HS-5 (cell line): Measurements from ENCODE around the gene KLHL24.
"Not testable (repeated sequence)": the region's sequence is repeated elsewhere in the genome, so short reads cannot be mapped to it uniquely, and the experiment has no call there.

Experiments used
- DNase-seq: peaks from one replicate; pipeline ENCODE4 v3.0.0-alpha.2; 2012; ENCODE audit warnings: low read depth

Gene KLHL24

DNA sequence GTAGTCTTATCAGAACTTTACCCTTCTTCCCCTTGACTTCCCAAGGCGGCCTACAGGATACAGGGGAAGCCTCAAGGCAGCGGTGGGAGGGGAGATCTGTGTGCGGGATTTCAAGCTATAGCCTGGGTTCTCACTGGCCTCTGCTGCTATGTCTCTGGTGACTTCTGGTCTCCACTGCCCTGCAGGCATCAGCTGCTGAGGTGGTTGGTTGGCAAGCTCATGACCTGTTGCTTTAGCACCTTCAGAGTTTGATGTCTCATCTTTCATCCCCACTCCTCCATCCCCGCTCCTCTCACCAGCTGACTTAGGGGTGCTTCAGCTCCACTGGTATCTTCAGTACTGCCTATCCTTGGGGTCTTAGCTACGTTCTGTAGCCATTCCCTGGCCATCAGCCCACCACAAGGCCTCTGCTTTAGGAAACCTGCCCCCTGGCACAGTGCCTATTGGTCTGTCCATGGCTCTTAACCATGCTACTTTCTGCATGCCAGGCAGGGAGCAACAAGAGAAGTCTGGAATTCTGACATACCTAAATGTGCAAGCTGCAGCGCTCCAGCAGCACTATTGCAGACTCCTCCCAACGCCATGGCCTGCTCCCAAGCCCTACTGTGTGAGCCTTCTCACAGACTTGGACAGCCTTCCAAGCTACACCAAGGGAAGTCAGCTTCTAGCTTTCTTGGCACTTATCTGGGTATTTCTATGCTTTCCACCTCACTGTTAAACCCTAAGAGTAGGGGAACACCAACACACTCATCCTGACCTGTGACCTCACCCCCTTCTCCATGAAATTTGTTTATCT, 60.3 kb downstream of the KLHL24 start:
- DNase-seq, result no peak

DNA sequence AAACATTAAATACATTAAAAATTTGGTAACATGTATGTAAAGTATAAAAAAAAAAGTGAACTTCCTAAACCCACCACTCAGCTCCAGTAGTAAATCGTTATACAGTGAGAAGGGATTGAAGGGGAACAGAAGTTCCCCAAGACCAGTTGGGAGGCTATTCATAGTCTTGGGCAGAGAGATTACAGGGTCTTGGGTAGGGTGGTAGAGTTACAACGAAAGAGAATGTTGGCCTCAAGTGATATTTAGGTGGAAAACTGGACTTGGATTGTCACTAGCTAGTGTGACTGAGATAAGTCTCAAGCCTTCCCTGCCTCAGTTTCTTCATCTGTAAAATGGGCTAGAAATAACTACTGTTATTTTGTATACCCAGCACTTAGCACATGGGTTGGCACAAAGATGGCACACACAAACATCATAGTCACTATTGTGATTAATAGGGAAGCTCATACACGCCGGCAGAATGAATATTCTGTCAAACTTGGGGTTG, 61.7 kb downstream of the KLHL24 start:
- DNase-seq, result no peak

DNA sequence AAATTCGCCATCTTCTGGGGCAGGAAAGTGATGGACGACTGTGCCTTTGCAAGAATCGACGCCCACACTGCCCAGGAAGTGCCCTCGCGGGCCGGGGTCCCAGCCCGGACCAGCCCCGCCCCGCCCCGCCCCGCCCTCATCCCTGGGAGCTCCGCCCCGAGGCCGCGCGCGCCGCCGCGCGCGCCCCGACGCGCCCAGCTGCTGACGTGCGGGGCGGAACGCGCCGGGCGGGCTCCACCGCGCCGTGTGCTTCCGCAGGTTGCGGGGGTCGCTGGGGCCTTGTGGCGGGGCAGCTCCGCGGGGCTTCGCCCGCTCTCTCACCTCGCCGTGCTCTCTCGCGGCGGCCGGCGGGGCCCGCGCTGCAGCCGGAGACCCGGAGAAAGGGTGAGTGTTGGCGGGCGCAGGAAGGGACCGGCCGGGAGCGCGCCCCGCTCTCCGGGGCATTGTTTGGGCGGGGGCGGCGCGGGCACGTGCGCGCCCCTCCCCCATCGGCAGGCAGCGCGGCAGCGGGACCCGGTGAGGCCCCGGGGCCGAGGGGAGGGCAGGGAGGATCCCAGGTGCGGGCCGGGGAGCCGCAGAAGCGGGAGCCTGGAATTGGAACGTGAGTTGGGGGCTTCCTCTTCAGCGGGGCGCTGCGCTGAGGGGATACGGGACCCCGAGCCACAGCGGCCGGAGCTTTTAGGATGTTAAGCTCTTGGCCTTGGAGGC, 62.3 kb downstream of the KLHL24 start, which contains the start of gene YEATS2:
Gene YEATS2 (plus strand): TSS at position 188 of the 708 bp plus-strand sequence. CDS start 17,366 bp downstream, outside the sequence.
- DNase-seq, result no peak

DNA sequence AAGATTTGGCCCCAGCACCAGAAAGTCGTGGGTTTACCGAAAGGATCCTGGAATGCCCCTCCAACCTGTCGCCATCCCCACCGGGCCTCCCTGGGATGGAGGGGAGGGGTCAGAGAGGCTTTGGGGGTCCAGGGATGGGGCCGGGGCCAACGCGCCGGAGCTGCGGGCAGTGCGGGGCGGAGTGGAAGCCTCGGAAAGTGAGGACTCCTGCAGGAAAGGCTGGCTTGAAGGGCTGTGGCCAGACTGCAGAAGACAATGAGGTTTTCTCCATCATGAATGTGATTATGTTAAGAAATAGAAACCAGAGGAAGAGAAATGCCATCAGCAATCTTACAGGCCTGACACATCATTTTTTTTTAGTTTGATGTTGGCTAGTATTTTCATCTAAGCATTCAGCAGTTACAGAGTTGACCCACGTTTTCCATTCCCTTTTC, 62.9 kb downstream of the KLHL24 start:
- DNase-seq, result no peak

DNA sequence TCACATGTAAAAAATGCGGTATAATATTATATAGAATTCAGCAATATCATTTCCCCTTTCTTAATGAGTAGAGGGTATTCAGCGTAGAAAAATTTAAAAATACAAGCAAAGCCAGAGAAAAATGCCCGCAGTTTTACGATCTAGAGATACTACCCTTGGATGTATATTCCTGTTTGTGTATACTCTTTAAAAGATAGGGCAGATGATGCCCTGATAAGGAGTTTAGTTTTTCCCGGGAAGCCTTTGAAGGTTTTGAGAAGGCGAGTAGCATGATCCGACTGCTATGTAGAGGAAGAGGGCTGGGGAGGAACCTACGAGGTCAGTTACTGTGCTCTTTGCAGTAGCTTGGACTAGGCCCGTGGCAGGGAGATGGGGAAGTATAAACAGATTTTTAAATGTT, 63.3 kb downstream of the KLHL24 start:
- DNase-seq, result no peak

DNA sequence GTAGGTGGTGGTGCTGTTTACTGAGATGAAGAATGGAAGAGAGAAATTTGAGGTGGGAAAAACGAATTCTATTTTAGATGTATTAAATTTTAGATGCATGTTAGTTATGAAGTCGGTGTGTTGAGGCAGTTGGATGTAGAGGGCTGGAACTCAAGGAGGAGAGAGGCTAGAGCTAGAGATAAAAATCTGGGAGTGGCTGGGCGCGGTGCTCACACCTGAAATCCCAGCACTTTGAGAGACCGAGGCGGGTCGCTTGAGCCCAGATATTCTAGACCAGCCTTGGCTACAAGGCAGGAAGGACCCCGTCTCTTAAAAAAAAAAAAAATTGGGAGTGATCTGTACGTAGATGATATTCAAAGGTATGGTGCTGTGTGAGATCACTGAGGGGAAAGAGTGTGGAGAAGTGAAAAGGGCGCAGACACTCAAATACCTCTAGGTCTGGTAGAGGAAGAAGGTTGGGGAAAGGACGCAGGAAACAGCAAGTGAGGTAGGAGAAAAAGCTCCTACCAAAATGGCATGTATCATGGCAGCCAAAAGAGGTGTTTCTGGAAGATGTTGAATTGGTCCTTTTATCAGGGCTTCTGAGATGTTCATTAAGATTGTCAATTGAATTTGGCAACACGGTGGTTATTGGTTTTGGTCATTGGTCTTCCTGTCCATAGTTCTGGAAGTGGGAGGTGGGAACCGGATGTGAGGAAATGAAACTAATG, 64.0 kb downstream of the KLHL24 start:
- DNase-seq, result no peak

DNA sequence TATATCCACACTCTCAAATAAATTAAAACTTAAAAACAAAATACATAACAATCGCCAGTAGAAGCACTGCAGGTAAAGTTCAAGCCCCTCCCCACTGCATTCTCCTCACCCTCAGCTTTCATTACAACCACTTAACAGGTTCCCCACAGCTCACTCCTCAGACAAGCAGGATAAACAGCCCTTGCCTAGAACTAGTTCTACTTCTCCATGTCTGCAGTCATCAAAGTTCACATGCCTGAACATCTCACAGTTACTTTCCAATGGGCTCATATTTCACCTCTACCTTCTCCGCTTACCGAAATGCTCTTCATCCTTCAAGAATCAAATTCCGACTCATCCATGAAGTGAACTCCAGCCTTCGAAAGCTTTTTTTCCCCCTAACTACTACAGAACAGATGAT, 66.3 kb downstream of the KLHL24 start:
- no peak for DNase-seq

DNA sequence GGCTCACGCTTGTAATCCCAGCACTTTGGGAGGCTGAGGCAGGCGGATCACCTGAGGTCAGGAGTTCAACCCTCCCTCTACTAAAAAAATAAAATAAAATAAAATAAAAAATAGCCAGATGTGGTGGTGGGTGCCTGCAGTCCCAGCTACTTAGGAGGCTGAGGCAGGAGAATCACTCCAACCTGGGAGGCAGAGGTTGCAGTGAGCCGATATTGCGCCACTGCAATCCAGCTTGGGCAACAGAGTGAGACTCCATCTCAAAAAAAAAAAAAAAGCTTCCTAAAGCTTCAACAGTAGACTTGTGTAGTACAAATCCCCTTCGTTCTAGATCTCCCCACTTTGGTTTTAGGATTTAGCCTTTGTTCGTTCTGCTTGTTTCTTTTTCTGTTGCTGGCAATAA, 68.5 kb downstream of the KLHL24 start:
- DNase-seq, result not testable (repeated sequence)

DNA sequence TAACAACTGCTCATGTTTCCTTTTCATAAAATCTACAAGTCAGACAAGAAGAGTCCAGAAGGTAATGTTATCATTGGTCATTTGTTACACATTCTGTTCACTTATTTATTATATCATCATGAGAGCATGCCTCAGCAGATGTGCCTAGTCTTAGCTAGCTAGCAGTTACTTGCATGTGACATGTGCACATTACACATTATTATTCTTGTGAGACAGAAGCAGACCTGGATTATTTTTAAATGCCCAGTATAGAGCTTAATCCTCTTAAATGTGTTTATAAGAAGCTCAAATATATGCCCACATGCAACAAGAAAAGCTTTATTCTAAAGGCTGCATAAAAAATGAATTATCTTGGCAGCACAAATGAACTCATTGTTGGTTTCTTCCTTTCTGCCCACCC, 74.8 kb downstream of the KLHL24 start:
- DNase-seq, result no peak

DNA sequence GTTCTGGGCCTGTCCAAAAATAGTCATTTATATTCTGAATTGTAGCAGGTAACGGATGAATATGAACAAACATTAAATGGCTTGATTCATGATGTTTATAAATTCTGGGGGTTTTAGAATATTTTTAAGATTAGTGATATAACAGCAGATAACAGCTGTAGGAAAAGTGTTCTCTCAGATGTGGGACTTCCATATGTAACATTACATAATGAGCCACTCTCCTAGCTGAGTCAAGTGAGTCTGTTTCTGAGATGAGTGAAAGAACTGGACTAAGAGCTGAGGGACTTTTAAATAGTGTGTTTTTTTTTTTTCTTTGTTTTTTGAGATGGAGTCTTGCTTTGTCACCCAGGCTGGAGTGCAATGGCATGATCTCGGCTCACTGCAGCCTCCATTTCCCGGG, 76.1 kb downstream of the KLHL24 start:
- DNase-seq, result no peak

DNA sequence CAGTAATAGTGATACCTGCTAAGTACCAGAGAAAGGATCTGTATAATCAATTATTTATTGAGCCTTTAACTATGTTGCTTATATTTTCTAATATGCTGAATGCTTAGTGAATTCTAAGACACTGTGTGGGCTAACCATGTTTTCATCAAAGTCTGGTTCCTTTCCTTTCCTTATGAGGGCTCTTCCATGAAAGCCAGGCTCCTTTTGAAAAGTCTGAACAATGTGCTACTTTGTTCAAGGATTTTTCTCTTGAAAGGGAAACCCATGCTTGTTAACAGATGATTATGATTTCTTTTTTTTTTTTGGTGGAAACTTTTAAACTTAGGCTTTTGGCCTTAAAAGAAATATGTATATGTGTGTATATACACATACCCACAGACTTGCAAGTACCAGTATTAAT, 79.2 kb downstream of the KLHL24 start:
- no peak for DNase-seq

DNA sequence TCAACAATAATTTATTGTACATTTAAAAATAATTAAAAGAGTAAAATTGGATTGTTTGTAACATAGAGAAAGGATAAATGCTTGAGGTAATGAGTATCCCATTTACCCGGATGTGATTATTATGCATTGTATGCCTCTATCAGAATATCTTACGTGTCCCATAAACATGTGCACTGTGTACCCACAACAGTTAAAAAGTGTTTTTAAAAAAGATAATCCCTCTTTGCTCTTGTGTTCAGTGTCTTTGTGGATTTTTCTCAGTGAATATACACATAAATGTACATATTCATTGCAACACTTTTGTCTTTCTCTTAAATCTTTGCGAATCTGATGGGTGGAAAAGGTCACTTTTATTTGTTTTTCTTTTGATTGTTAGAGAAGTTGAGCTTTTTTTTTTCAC, 82.6 kb downstream of the KLHL24 start:
- no peak for DNase-seq

DNA sequence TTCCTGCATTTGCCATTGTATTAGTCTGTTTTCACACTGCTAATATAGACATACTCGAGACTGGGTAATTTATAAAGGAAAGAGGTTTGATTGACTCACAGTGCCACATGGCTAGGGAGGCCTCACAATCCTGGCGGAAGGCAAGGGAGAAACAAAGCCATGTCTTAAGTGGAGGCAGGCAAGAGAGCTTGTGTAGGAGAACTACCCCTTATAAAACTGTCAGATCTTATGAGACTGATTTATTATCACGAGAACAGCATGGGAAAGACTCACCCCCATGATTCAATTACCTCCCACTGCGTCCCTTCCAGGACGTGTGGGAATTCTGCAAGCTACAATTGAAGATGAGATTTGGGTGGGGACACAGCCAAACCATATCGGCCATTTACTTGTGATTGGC, 90.0 kb downstream of the KLHL24 start:
- DNase-seq, result no peak

DNA sequence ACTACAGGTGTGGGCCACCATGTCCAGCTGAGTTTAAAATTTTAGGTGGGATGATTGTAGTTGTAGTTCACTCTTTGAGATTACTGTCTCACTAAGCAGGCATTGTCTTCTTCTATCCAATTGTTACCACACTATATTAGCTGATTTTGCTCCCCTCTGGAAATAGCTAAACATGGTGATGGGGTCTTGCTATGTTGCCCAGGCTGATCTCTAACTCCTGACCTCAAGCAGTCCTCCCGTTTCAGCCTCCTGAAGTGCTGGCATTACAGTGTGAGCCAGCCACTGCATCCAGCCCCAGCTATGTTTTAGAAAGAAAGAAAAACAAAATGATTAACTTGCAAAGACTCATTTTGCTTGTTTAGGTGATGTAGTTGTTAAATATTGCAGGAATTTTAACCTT, 92.8 kb downstream of the KLHL24 start:
- no peak for DNase-seq

DNA sequence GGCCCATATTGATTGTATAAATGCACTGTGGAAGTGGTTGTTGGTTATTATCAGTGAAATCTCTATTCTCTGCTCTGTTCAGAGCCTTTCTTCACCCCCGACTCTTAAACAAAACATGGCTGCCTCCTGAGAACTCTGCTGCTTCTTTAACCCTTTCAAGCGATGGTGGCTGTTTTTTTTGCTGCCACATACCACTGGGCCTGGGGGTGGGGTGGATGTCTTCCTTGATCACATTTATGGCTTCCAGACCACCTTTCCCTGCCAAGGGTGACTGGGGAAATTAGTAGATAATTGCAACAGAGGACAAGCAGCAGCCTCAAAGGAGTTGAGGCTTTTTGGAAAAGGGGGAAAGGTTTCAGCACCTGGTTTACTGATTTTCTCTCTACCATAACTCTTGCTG, 94.9 kb downstream of the KLHL24 start:
- no peak for DNase-seq

DNA sequence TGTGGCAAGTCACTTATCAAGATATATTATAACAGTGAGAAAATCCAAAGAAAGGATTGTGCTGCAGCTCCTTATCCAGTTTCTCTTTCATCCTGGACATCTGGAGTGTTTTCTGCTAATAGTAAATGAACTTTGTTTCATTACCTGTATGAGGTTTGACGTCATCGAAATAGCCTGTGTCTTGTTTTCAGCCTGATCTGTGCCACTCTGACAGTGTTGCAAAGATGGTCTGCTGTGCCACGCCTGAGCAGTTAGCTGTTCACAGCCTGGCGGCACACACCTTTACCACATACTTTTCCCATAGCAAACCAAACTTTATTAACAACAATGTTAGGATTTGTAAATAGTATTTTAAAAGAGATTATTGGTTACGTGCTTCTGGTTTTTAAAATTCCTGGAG, 96.2 kb downstream of the KLHL24 start:
- DNase-seq, result no peak

DNA sequence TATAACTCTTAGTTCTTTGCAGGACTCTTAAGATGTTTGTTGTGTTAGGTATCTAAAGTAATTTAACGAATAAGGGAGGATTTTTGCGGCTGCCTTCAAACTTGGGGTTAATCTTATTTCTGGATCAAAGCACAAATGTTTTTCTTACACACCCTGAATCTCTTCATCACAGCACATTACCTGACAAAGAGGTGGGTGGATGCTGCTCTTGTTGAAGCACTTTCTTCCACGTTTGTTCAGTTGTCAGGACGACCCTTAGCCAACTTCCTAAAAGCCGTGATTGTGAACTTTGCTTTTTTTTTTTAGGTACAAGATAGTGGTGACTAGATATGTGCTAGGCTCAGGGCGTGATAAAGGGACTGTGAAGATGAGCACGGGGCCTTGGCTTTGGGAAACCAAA, 98.1 kb downstream of the KLHL24 start:
- no peak for DNase-seq
